NT2/D1 (cell line): Measurements from ENCODE around the gene ADAMTS4.
A peak's percentile ranks its signal among the peaks of the same experiment; 100 is the strongest.

ENCODE experiments used
- DNase-seq: peaks from one replicate; pipeline ENCODE4 v3.0.0-alpha.2; 2011; ENCODE audit warnings: low read depth, low spot score
- H3K27me3 ChIP-seq: 2 replicates; pipeline ENCODE4 v1.6.0; 2011; ENCODE audit warnings: mild to moderate bottlenecking; ENCODE audit not compliant: insufficient read length, insufficient read depth
- H3K36me3 ChIP-seq: 2 replicates; pipeline ENCODE4 v1.6.1; 2011; ENCODE audit warnings: mild to moderate bottlenecking, low read length, mixed read lengths; ENCODE audit not compliant: insufficient read depth, insufficient read length
- H3K4me1 ChIP-seq: 2 replicates; pipeline ENCODE4 v1.5.1; 2011; ENCODE audit not compliant: insufficient read depth, insufficient read length
- H3K4me3 ChIP-seq: 2 replicates; pipeline ENCODE4 v1.5.1; 2011; ENCODE audit warnings: low read depth; ENCODE audit not compliant: insufficient read length
- H3K9ac ChIP-seq: 2 replicates; pipeline ENCODE4 v1.6.0; 2011; ENCODE audit warnings: low read depth; ENCODE audit not compliant: insufficient read length
- H3K9me3 ChIP-seq: 2 replicates; pipeline ENCODE4 v1.5.1; 2011; ENCODE audit warnings: mild to moderate bottlenecking, low read length; ENCODE audit not compliant: insufficient read depth
- SUZ12 ChIP-seq: IDR thresholded peaks from 2 replicates; pipeline ENCODE4 v1.6.1; 2011; ENCODE audit not compliant: insufficient read length, insufficient read depth; ENCODE audit errors: extremely low read depth
- YY1 ChIP-seq: IDR thresholded peaks from 2 replicates; pipeline ENCODE4 v1.6.1; 2011; ENCODE audit not compliant: insufficient read length, insufficient read depth
- ZNF274 ChIP-seq: IDR thresholded peaks from 2 replicates; pipeline ENCODE4 v1.6.1; 2011; ENCODE audit warnings: mild to moderate bottlenecking, low read depth, low read length

The ADAMTS4 gene, protein sequence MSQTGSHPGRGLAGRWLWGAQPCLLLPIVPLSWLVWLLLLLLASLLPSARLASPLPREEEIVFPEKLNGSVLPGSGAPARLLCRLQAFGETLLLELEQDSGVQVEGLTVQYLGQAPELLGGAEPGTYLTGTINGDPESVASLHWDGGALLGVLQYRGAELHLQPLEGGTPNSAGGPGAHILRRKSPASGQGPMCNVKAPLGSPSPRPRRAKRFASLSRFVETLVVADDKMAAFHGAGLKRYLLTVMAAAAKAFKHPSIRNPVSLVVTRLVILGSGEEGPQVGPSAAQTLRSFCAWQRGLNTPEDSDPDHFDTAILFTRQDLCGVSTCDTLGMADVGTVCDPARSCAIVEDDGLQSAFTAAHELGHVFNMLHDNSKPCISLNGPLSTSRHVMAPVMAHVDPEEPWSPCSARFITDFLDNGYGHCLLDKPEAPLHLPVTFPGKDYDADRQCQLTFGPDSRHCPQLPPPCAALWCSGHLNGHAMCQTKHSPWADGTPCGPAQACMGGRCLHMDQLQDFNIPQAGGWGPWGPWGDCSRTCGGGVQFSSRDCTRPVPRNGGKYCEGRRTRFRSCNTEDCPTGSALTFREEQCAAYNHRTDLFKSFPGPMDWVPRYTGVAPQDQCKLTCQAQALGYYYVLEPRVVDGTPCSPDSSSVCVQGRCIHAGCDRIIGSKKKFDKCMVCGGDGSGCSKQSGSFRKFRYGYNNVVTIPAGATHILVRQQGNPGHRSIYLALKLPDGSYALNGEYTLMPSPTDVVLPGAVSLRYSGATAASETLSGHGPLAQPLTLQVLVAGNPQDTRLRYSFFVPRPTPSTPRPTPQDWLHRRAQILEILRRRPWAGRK

GRCh38 chr1:161198897-161199431, at the start of gene ADAMTS4:
ADAMTS4 (minus strand) TSS chr1:161199054; CDS start chr1:161198627, 427 bp downstream.
- Histone ChIP-seq H3K9ac (peak within 1 kb of the TSS; percentile 86), H3K4me1 (peaks cover 42% of the 10 kb centered on the region), H3K36me3 (peaks cover 34% of the 10 kb centered on the region), H3K27me3 (no peaks in the 10 kb centered on the region), H3K9me3 (no peaks in the 10 kb centered on the region), H3K4me3 (peak within 1 kb of the TSS; percentile 52)
- DNase-seq, result no peak
- no peak for TF ChIP-seq YY1
- no peak for TF ChIP-seq ZNF274
- no peak for TF ChIP-seq SUZ12

DNA sequence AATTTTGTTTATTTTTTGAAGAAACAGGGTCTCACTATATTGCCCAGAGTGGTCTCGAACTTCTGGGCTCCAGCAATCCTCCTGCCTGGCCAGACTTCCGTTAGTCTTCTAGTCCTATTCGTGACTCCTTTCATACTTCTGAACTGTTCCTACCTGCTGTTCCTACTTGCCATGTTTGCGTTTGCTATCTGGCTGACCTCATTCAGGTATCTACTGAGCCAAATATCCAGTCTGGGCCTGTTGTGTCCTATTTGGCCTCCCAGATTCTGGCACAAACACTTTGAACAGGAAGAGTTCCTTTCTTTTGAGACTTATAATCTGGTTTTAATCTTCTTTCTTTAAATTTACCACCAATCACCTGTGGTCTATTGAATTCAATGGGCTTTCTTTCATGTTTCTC, 46.0 kb upstream of the ADAMTS4 start:
- H3K27me3 ChIP-seq, result no peaks in the 10 kb centered on the region
- TF ChIP-seq YY1, result no peak
- TF ChIP-seq SUZ12, result no peak
- no peak for TF ChIP-seq ZNF274
- H3K36me3 ChIP-seq, result no peaks in the 10 kb centered on the region

GRCh38 chr1:161242313-161242712, 43.5 kb upstream of the ADAMTS4 start:
- Histone ChIP-seq H3K9me3 (no peaks in the 10 kb centered on the region), H3K27me3 (no peaks in the 10 kb centered on the region), H3K9ac (no peak overlapping the region), H3K4me1 (no peaks in the 10 kb centered on the region), H3K4me3 (no peak overlapping the region), H3K36me3 (no peaks in the 10 kb centered on the region)
- no peak for TF ChIP-seq YY1
- TF ChIP-seq SUZ12, result no peak
- TF ChIP-seq ZNF274, result no peak
- no peak for DNase-seq

More for the DNA sequence above, 46.0 kb upstream of the ADAMTS4 start:
- Histone ChIP-seq H3K4me3 (no peak overlapping the region), H3K4me1 (no peaks in the 10 kb centered on the region), H3K9me3 (peaks cover 4% of the 10 kb centered on the region; the same call in 1 of the 2 replicates), H3K9ac (no peak overlapping the region)
- no peak for DNase-seq

- Histone ChIP-seq H3K4me1 (no peaks in the 10 kb centered on the region), H3K27me3 (no peaks in the 10 kb centered on the region), H3K9ac (no peak overlapping the region), H3K36me3 (no peaks in the 10 kb centered on the region), H3K4me3 (no peak overlapping the region), H3K9me3 (no peaks in the 10 kb centered on the region)
- TF ChIP-seq YY1 (no peak), ZNF274 (no peak), SUZ12 (no peak)
- no peak for DNase-seq
Measured at GRCh38 chr1:161241682-161242081, 42.8 kb upstream of the ADAMTS4 start.

GRCh38 chr1:161238039-161238473, 39.2 kb upstream of the ADAMTS4 start, which contains the start of gene NR1I3:
NR1I3 (minus strand) TSS chr1:161238203; CDS start chr1:161236565, 1,638 bp downstream.
- Histone ChIP-seq H3K9me3 (no peaks in the 10 kb centered on the region), H3K9ac (no peak within 1 kb of the TSS), H3K4me1 (no peaks in the 10 kb centered on the region), H3K4me3 (no peak within 1 kb of the TSS), H3K27me3 (no peaks in the 10 kb centered on the region), H3K36me3 (no peaks in the 10 kb centered on the region)
- TF ChIP-seq ZNF274 (no peak), YY1 (no peak)
- DNase-seq, result no peak

GRCh38 chr1:161235957-161236775, 37.3 kb upstream of the ADAMTS4 start:
- no peaks in the 10 kb centered on the region for H3K27me3 ChIP-seq
- H3K4me1 ChIP-seq, result no peaks in the 10 kb centered on the region
- no peak for TF ChIP-seq YY1
- TF ChIP-seq SUZ12, result no peak
- no peak for TF ChIP-seq ZNF274
- no peak for DNase-seq
- no peak overlapping the region for H3K9ac ChIP-seq
- H3K9me3 ChIP-seq, result no peaks in the 10 kb centered on the region
- H3K4me3 ChIP-seq, result no peak overlapping the region
- H3K36me3 ChIP-seq, result no peaks in the 10 kb centered on the region
